Measurements from ENCODE around the gene DLX4. TPM values are rescaled to one million over a fixed set of nuclear protein-coding genes. Genes with fewer than 3 reads are reported as not detected.
A peak's percentile ranks its signal among the peaks of the same experiment; 100 is the strongest.

The DLX4 gene
- total and polyA plus RNA-seq, 9 donors, result 0.10 TPM; not detected in 8

DNA sequence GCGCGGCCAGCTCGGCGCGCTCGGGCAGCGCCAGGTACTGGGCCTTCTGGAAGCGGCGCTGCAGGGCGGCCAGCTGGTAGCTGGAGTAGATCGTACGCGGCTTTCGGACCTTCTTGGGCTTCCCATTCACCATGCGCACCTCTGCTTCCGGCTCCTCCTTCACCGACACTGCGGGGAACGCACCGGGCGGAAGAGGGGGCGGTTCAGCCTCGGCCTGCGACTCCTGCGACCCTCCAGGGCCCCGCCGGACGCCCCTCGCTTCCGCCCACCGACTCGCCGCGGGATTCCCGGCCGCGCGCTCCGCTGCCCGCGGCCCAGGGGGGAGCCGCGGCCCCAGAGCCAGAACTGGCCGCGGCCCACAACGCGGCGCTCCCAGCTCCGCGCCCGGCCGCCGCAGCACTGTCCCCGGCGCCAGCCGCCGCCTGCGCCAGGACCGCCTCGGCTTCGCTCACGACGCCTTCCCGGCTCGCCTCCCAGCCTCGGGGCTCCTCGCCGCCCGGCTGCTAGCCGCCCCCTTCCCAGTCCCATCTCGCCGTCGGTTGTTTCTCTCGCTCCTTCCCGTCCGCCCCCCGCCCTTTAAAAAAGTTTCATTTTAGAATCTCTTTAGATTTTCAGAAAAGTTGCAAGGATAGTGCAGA is 24.6 kb downstream of the DLX4 start:
- 1% methylated on average over 56 to 77 of the region's 77 CpGs for WGBS, 3 donors
- intact Hi-C loops (cut with DNase I), result loop anchor here in 2 of 4 donors (5.0 kb wide), 2 partner anchors 41 to 296 kb away; no protein-coding TSS in a partner anchor
- TF ChIP-seq, protein P1, sequence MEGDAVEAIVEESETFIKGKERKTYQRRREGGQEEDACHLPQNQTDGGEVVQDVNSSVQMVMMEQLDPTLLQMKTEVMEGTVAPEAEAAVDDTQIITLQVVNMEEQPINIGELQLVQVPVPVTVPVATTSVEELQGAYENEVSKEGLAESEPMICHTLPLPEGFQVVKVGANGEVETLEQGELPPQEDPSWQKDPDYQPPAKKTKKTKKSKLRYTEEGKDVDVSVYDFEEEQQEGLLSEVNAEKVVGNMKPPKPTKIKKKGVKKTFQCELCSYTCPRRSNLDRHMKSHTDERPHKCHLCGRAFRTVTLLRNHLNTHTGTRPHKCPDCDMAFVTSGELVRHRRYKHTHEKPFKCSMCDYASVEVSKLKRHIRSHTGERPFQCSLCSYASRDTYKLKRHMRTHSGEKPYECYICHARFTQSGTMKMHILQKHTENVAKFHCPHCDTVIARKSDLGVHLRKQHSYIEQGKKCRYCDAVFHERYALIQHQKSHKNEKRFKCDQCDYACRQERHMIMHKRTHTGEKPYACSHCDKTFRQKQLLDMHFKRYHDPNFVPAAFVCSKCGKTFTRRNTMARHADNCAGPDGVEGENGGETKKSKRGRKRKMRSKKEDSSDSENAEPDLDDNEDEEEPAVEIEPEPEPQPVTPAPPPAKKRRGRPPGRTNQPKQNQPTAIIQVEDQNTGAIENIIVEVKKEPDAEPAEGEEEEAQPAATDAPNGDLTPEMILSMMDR (IDR thresholded peaks at IDR 0.05), result no peak
- TF ChIP-seq EP300 (IDR thresholded peaks at IDR 0.05), result no peak
- TF ChIP-seq POLR2A (IDR thresholded peaks at IDR 0.05), result no peak

DNA sequence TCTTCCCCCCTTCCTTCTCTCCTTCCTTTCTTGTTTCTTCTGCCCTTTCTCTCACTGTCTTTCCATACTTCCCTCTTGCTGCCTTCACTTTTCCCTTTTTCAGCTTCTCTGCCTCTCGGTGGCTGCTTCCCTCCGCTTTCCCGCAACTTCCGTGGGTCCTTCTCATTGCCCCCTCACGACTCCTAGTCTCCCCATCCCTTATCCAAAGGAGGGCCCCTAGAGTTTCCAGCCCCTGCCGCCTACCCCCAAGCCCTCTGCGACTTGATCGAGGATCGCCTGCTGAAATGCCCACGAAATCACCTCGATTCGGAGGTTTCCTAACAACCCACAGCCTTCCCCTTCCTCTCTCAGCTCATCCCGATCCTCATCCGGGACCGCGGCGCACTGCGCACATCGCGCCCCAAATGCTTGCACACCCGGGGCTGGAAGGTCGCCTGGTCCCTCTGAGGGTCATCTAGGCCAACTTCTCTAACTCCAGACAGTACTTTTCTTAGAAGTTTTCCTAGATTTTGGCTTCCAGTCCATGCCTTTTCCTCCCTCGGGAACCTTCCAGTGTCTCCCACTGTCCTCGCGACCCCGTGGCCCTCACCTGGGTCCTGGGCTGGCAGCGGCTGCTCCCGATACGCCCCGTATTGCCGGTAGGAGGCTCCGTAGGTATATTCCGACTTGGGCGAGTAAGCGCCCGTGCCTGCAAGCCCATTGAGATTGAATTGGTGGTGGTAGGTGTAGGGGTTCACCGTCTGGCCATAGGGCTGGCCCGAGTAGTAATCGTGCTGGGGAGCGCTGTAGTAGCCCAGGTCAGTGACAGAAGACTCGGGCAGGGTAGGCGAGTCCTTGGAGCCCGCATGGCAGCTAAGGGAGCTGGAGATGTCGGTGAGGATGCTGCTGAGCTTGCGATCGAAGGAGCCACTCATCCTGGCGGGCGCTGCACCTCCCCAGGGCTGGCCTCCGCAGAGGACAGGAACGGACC is 25.4 kb downstream of the DLX4 start:
- Histone ChIP-seq H3K4me1 (ENCODE audit: insufficient read depth) (peaks cover 3% of the 10 kb centered on the region), H3K27me3 (peaks cover 3% of the 10 kb centered on the region), H3K27ac (no peak overlapping the region), H3K4me3 (peak overlapping the region; percentile 27), H3K9me3 (no peaks in the 10 kb centered on the region), H3K36me3 (no peaks in the 10 kb centered on the region)
- intact Hi-C loops (cut with DNase I), result loop anchor here (5.0 kb wide), 5 partner anchors 42 to 427 kb away; no protein-coding TSS in a partner anchor
- 3 to 5% (median 4%) methylated on average over 50 of the region's 50 CpGs for WGBS, 3 donors
- TF ChIP-seq EP300 (IDR thresholded peaks at IDR 0.05) (no peak), POLR2A (IDR thresholded peaks at IDR 0.05) (no peak)
- TF ChIP-seq, protein P1 (IDR thresholded peaks at IDR 0.05), result no peak
- peak in 1 of 5 donors; percentile 38 for DNase-seq

More for the DNA sequence above, 24.6 kb downstream of the DLX4 start:
- peak in 2 of 5 donors; percentile 50 to 55 for DNase-seq
- Histone ChIP-seq H3K27me3 (peaks cover 3% of the 10 kb centered on the region), H3K4me3 (peak overlapping the region; percentile 27), H3K4me1 (ENCODE audit: insufficient read depth) (peaks cover 3% of the 10 kb centered on the region), H3K36me3 (no peaks in the 10 kb centered on the region), H3K27ac (no peak overlapping the region), H3K9me3 (no peaks in the 10 kb centered on the region)

DNA sequence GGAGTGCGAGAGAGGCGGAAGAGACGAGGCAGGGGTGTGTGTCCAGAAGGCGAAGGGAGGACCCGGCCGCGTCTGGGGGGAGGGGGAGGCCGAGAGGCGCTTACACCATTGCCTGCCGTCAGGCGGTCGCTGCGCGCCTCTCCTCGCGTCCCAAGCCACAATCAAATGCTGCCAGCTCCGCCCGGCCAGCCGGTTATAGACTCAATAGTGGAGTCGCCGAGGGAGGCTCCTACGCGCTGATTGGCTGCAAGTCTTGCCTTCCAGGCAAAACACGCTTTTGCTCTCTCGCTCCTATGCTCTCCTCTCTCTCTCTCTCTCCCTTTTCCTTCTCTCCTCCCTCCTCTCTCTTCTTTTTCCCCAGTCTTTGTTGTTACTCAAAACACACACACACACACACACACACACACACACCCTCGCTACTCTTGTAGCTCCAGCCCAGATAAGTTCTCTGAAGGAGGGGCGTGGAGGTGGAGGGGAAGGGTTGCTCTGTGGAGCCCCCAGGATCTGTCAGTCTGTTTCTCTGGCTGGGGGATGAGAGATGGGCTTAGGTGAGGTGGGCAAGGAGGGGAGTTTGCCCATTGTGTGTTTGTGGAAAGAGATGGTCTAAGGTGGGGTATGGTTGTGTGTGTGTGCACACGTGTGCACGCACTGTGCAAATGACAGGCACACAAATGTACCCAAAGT is 26.2 kb downstream of the DLX4 start, which contains the start of gene DLX3:
Gene DLX3, minus strand, starts transcription at position 170 of the 684 bp plus-strand sequence. CDS start 226 bp downstream, outside the sequence.
- Histone ChIP-seq H3K27ac (no peak within 1 kb of the TSS), H3K4me3 (peak within 1 kb of the TSS; percentile 27), H3K9me3 (no peaks in the 10 kb centered on the region), H3K4me1 (ENCODE audit: insufficient read depth) (peaks cover 3% of the 10 kb centered on the region), H3K27me3 (peaks cover 3% of the 10 kb centered on the region), H3K36me3 (no peaks in the 10 kb centered on the region)
- TF ChIP-seq, protein P1 (IDR thresholded peaks at IDR 0.05), result no peak
- TF ChIP-seq EP300 (IDR thresholded peaks at IDR 0.05) (no peak), POLR2A (IDR thresholded peaks at IDR 0.05) (no peak)
- intact Hi-C loops (cut with DNase I), result loop anchor here (5.0 kb wide), 4 partner anchors 43 to 428 kb away; no protein-coding TSS in a partner anchor
- 1 to 2% (median 2%) methylated on average over 29 of the region's 29 CpGs for WGBS, 3 donors
- DNase-seq, result peak; percentile 53 to 72 (median 71)

DNA sequence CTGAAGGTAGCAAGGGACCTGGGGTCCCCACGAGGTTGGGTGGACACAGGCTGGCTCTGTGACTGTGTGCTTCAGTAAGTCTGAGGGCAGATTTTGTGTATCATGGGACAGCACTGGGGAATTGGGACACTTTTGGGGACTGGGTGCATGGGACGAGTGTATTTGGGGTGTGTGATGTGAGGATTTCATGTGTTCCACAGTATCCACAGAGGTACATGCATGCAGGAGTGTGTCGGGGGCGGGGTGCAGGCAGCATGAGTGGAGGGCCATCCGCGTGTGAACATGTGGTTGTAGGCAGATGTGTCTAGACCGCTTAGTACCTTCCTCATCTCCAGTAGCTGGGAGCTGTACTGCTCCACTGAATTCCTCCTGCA is 27.1 kb downstream of the DLX4 start:
- no peak for DNase-seq
- 38 to 42% (median 40%) methylated on average over 7 of the region's 7 CpGs for WGBS, 3 donors
- Histone ChIP-seq H3K4me1 (ENCODE audit: insufficient read depth) (peaks cover 3% of the 10 kb centered on the region), H3K27ac (no peak overlapping the region), H3K27me3 (peaks cover 3% of the 10 kb centered on the region), H3K36me3 (no peaks in the 10 kb centered on the region), H3K4me3 (no peak overlapping the region), H3K9me3 (no peaks in the 10 kb centered on the region)
- no peak for TF ChIP-seq POLR2A (IDR thresholded peaks at IDR 0.05)
- no peak for TF ChIP-seq EP300 (IDR thresholded peaks at IDR 0.05)
- TF ChIP-seq, protein P1 (IDR thresholded peaks at IDR 0.05), result no peak
- intact Hi-C loops (cut with DNase I), result loop anchor here (1.0 to 5.0 kb wide), 5 partner anchors 44 to 429 kb away; no protein-coding TSS in a partner anchor
